ENCODE measurements around the gene TIMM22.

TIMM22 gene

DNA sequence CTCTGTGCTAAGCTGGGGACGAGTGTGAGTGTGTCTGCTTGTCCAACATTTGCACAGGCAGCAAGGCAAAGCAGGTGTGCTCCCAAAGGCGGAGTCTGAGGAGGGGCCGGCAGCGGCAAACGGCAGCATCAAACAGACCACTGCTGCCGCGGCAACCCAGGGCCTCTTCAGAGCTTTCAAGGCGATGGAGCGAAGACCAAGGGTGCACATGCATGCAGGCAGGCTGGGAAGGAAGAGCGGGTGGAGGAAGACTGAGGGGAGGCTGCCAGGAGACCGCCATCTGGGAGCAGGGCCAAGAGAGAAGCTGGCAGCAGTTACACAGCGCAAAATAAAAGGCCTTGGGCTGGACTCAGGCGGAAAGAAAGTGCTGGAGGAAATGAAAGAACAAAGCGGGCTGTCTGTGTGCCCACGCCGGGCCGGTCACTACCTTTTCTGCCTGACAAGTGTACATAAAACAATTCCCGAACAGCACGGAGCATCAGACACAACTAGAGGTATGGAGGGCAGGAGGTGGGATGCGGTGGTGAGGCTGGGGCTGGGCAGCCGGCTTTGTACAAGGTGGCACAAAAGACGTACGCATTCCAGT lies 8.5 kb downstream of the TIMM22 start:
- no peak for DNase-seq (ENCODE audit: extremely low spot score)
- POLR2A ChIA-PET = no interaction called here
- CTCF ChIA-PET = interaction anchor here (1.1 kb wide), 1 partner anchor 9 kb away, joined by 3 read pairs; the partner anchor contains the start of gene TIMM22
- TF ChIP-seq, protein P1, sequence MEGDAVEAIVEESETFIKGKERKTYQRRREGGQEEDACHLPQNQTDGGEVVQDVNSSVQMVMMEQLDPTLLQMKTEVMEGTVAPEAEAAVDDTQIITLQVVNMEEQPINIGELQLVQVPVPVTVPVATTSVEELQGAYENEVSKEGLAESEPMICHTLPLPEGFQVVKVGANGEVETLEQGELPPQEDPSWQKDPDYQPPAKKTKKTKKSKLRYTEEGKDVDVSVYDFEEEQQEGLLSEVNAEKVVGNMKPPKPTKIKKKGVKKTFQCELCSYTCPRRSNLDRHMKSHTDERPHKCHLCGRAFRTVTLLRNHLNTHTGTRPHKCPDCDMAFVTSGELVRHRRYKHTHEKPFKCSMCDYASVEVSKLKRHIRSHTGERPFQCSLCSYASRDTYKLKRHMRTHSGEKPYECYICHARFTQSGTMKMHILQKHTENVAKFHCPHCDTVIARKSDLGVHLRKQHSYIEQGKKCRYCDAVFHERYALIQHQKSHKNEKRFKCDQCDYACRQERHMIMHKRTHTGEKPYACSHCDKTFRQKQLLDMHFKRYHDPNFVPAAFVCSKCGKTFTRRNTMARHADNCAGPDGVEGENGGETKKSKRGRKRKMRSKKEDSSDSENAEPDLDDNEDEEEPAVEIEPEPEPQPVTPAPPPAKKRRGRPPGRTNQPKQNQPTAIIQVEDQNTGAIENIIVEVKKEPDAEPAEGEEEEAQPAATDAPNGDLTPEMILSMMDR (IDR thresholded peaks at IDR 0.05; ENCODE audit: control extremely low read depth, extremely low read depth, low read depth, missing control alignments) = no peak

DNA sequence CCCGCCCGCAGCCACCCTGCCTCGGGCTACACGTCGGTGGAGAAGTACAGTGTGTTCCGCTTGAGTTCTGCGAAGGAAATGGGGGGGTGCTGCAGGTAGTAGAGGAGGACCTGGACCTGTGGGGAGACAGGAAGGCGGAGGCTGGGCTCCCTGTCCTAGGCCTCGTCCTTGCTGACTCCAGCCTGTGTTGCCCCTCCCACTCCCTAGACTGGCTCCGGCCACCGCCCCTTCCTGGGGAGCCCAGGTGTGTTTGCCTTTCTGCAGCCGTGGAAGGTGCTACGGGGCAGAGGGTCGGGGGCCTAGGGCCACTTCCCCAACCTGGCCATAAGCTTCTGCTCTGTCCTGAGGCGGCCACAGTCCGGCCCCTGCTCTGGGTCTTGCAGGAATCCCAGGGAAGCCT lies 9.1 kb downstream of the TIMM22 start:
- POLR2A ChIA-PET = no interaction called here
- TF ChIP-seq, protein P1 (IDR thresholded peaks at IDR 0.05; ENCODE audit: control extremely low read depth, extremely low read depth, low read depth, missing control alignments) = no peak
- CTCF ChIA-PET = interaction anchor here (1.0 kb wide), 1 partner anchor 9 kb away, joined by 3 read pairs; the partner anchor contains the start of gene TIMM22
- DNase-seq (ENCODE audit: extremely low spot score) = no peak

DNA sequence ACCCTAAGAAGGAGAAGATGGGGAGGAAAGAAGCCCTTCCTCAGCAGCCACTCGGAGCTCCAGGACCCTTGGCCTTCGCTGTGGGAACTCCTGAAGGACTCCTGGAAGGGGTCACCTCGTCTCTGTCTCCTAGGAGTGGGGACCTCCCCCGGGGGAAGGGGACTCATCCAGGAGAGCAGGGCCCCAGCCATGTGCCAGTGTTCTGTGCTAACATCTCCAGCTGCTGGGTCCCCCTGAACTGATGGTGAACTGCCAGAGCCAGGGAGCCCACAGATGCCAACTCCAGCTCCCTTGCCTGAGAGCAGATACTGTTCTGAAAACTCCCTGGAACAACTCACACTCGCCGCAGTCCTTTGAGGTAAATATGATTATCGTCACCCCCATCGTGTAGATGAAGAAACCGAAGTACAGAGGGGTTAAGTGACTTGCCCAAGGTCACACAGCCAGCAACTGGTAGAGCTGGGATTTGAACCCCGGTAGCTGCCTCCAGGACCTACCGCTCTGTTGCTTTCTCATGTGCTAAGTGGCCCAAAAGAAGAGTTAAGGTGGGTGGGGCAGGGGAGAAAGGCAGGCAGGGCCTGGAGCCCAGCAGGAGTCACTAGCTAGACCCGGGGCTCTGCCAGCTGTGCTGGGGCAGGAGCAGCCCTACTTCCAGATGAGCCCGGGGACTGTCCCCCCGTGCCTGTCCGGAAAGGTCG lies 10.5 kb downstream of the TIMM22 start:
- POLR2A ChIA-PET = no interaction called here
- DNase-seq (ENCODE audit: extremely low spot score) = no peak
- CTCF ChIA-PET = interaction anchor here (1.4 kb wide), 1 partner anchor 8 kb away, joined by 4 read pairs; no protein-coding TSS in a partner anchor
- TF ChIP-seq, protein P1 (IDR thresholded peaks at IDR 0.05; ENCODE audit: control extremely low read depth, extremely low read depth, low read depth, missing control alignments) = no peak

DNA sequence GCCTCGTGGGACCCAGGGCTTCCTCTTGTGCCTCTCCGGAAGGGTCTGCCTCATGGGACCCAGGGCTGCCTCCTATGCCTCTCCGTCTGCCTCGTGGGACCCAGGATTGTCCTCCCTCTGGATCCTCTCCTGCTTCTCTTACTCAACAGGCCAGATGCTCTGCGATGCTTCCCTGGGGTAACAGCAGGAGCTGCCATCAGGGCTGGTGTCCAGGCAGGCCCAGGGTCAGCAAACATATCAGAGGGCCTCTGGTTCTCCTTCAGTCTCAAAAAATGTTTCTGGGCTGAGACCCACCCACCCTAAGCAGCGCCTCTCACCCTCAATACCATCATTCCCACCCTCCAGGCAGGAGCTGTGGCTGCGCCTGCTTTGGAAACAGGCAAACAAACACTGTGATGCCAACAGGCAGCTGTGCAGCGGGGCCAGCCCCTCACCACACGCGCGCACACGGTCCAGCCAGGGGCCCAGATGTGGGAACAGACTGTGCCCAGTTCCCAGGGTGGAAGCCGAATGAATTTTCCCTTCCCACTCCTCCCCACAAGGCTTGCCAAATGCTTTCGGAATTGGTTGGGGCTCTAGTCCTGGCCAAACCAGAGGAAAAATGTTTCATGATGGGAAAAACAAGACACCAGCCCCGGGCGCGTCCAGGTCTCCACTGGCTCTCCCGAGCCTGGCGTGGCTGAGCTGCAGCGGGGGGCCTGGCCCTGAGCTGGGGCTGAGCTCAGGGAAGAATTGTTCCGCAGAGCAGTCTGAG lies 11.3 kb downstream of the TIMM22 start:
- ChIA-PET CTCF (interaction anchor here (0.6 to 1.4 kb wide), 2 partner anchors 9 to 11 kb away, joined by 3 to 4 read pairs; partner anchors contain the start of gene TIMM22), POLR2A (no interaction called here)
- no peak for DNase-seq (ENCODE audit: extremely low spot score)
- TF ChIP-seq, protein P1 (IDR thresholded peaks at IDR 0.05; ENCODE audit: control extremely low read depth, extremely low read depth, low read depth, missing control alignments) = no peak

DNA sequence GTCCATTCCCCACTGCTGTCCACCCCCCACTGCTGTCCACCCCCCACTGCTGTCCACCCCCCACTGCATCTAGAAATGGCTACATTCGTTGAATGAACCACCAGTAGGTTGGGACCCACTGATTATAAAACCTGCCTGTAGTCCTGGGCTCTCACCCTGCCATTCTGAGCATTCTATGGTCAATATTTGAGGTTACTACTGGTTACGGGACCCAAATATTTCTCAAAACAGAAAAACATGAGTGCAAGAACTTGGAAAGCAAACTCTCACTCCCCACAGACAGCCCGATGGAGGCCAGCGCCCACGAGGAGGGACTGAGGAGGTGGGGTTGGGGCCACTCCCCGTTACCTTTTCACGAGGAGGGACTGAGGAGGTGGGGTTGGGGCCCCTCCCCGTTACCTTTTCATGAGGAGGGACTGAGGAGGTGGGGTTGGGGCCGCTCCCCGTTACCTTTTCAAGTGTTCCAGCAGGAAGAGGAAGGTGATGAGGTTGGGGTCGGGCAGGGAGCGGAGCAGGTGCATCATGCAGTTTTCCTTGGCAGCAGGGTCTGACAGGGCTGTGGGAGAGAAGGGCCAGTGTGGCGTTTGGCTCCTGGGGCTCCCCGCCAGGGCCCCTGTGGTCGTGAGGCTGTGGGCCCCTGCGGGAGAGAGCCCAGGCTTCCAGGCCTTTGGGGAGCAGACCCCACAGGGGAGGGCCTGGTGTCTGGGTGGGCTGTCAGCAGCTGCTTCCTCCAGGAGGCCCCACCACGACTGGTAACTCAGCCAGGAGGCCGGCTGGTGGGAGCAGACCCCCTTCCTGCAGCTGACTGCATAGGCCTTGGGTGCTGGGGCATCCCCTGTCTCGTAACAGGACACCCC lies 12.5 kb downstream of the TIMM22 start:
- TF ChIP-seq, protein P1 (IDR thresholded peaks at IDR 0.05; ENCODE audit: control extremely low read depth, extremely low read depth, low read depth, missing control alignments) = no peak
- ChIA-PET POLR2A (no interaction called here), CTCF (no interaction called here)
- DNase-seq (ENCODE audit: extremely low spot score) = no peak

DNA sequence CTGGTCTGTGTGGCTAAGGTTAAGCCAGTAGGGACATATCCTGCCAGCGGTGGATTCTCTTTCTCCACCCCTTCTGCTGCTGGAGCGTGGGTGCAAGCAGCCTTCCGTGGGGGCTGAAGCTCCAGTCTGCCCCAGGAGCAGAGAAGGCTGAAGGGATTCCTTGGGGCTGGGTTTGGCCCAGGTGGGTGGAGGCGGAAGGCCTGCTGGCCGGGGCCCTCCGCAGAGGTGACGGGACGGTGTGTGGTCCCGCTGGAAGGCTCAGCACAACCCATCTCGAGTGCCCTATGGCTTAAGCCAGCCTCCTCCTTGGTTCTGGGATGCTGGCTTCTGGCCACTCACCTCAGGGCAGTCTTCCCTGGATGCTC lies 13.1 kb downstream of the TIMM22 start:
- ChIA-PET CTCF (no interaction called here), POLR2A (no interaction called here)
- TF ChIP-seq, protein P1 (IDR thresholded peaks at IDR 0.05; ENCODE audit: control extremely low read depth, extremely low read depth, low read depth, missing control alignments) = no peak
- DNase-seq (ENCODE audit: extremely low spot score) = no peak
